Endothelial cell of umbilical vein (primary cell): ENCODE data around the gene PTGER2. TPM values are rescaled to one million over a fixed set of nuclear protein-coding genes. Genes with fewer than 3 reads are reported as not detected.

Experiments
- BruUV-seq: library from RNA; stranded (reverse); fragments of 400-500 nt; replicated peaks from 2 replicates; lab custom pipeline; 2021; lab: Mats Ljungman, UMichigan
- CTCF ChIA-PET: fragments of 300-600, 350-600 bp; sonication (Branson Sonifier 250); formaldehyde crosslinking; loops from one replicate; lab custom pipeline; 2021; ENCODE audit warnings: antibody characterized with exemption, inconsistent platforms; lab: Charles Lee
- POLR2A ChIA-PET: fragments of 300-600, 350-600 bp; sonication (Branson Sonifier 250); formaldehyde crosslinking; loops from one replicate; lab custom pipeline; 2021; ENCODE audit warnings: antibody characterized with exemption, inconsistent platforms; lab: Charles Lee
- DNase-seq: peaks from one replicate; pipeline ENCODE4 v3.0.0-alpha.2; 2011; ENCODE audit warnings: low read depth, low spot score
- FAIRE-seq: peaks from 2 replicates; lab custom pipeline; 2011; peaks lifted over from hg19 to GRCh38; lab: Jason Lieb, UNC
- H2AFZ ChIP-seq: 2 replicates; pipeline ENCODE4 v1.6.0; 2012; ENCODE audit warnings: low read depth, low read length, control low read depth, inconsistent platforms
- H3K27ac ChIP-seq: 2 replicates; pipeline ENCODE4 v1.5.1; 2011; ENCODE audit warnings: low read depth, mild to moderate bottlenecking, control low read depth, low read length, moderate library complexity; ENCODE audit not compliant: insufficient read depth
- H3K27me3 ChIP-seq, 2 experiments: 2 replicates each; pipeline versions ENCODE4 v1.6.0 to v1.6.1; 2011; ENCODE audit warnings: low read length in 2 of 2, mixed read lengths in 1 of 2; ENCODE audit not compliant: control insufficient read depth in 2 of 2, insufficient read depth in 2 of 2
- H3K36me3 ChIP-seq, 2 experiments: 2 replicates in 1 of 2; 3 replicates in 1 of 2; pipeline ENCODE4 v1.5.1; 2011; ENCODE audit warnings: low read length in 2 of 2, mild to moderate bottlenecking in 1 of 2, moderate library complexity in 1 of 2; ENCODE audit not compliant: control insufficient read depth in 2 of 2, insufficient read depth in 2 of 2; ENCODE audit errors: extremely low read depth in 1 of 2
- H3K4me1 ChIP-seq: 3 replicates; pipeline ENCODE4 v1.5.1; 2011; ENCODE audit warnings: mild to moderate bottlenecking, low read length; ENCODE audit not compliant: control insufficient read depth, insufficient read depth; ENCODE audit errors: extremely low read depth
- H3K4me2 ChIP-seq: 2 replicates; pipeline ENCODE4 v1.6.1; 2011; ENCODE audit warnings: low read length, control low read depth, mixed read lengths; ENCODE audit not compliant: insufficient read depth
- H3K4me3 ChIP-seq, 3 experiments: fragments of 200-600 bp in 1 of 3; sonication (generic), shearing (Covaris generic) in 1 of 3; replicated peaks in 1 of 3; 2 replicates each; pipeline ENCODE4 v1.5.1; 2011 to 2016; ENCODE audit warnings: control low read depth in 3 of 3, low read length in 3 of 3, mild to moderate bottlenecking in 2 of 3, inconsistent platforms in 1 of 3, low read depth in 1 of 3, moderate library complexity in 1 of 3; ENCODE audit not compliant: insufficient read depth in 1 of 3
- H3K79me2 ChIP-seq: 2 replicates; pipeline ENCODE4 v1.6.0; 2012; ENCODE audit warnings: low read length, inconsistent platforms; ENCODE audit not compliant: control insufficient read depth, insufficient read depth
- H3K9ac ChIP-seq: replicated peaks from 2 replicates; pipeline ENCODE3; 2011; ENCODE audit warnings: low read length, control low read depth; ENCODE audit not compliant: insufficient read depth; ENCODE audit errors: extremely low read depth
- H3K9me1 ChIP-seq: replicated peaks from 3 replicates; pipeline ENCODE4 v1.6.0; 2011; ENCODE audit warnings: mild to moderate bottlenecking, low read length; ENCODE audit not compliant: control insufficient read depth, insufficient read depth; ENCODE audit errors: extremely low read depth
- H3K9me3 ChIP-seq: replicated peaks from 2 replicates; pipeline ENCODE4 v1.5.1; 2012; ENCODE audit warnings: low read length, inconsistent platforms; ENCODE audit not compliant: control insufficient read depth, insufficient read depth
- H4K20me1 ChIP-seq: replicated peaks from 2 replicates; pipeline ENCODE3; 2011; ENCODE audit warnings: mild to moderate bottlenecking, low read length; ENCODE audit not compliant: control insufficient read depth, insufficient read depth; ENCODE audit errors: extremely low read depth
- CTCF ChIP-seq, 2 donors: IDR thresholded peaks; 1 replicate in 1 of 2; 2 replicates in 1 of 2; pipeline ENCODE4 v1.5.1; 2011; ENCODE audit warnings: low read length in 2 of 2, mild to moderate bottlenecking in 2 of 2, moderate library complexity in 2 of 2, control low read depth in 1 of 2, inconsistent platforms in 1 of 2, low read depth in 1 of 2; ENCODE audit not compliant: insufficient read depth in 1 of 2; ENCODE audit errors: extremely low read depth in 1 of 2
- EZH2 ChIP-seq: IDR thresholded peaks from 2 replicates; pipeline ENCODE4 v1.6.1; 2012; ENCODE audit warnings: borderline replicate concordance, low read depth, mild to moderate bottlenecking, moderate library complexity, low read length, inconsistent platforms; ENCODE audit not compliant: severe bottlenecking
- FOS ChIP-seq: IDR thresholded peaks from 2 replicates; pipeline ENCODE4 v1.6.1; 2011; ENCODE audit warnings: mild to moderate bottlenecking, low read length, moderate library complexity, borderline replicate concordance; ENCODE audit not compliant: insufficient read depth
- GATA2 ChIP-seq: IDR thresholded peaks from 2 replicates; pipeline ENCODE4 v1.7.0; 2011; ENCODE audit warnings: low read depth, mild to moderate bottlenecking, moderate library complexity, mixed read lengths, low read length; ENCODE audit not compliant: insufficient read length, insufficient read depth
- JUN ChIP-seq: IDR thresholded peaks from 2 replicates; pipeline ENCODE4 v1.6.1; 2011; ENCODE audit warnings: borderline replicate concordance, low read depth; ENCODE audit not compliant: insufficient read length, insufficient read depth
- MAX ChIP-seq: IDR thresholded peaks from 2 replicates; pipeline ENCODE4 v1.6.1; 2011; ENCODE audit not compliant: insufficient read depth, insufficient read length
- MYC ChIP-seq: IDR thresholded peaks from one replicate; pipeline ENCODE4 v1.6.1; 2011; ENCODE audit warnings: mild to moderate bottlenecking, low read depth, low read length
- POLR2A ChIP-seq: IDR thresholded peaks from 2 replicates; pipeline ENCODE4 v1.6.1; 2012; ENCODE audit warnings: low read depth, mild to moderate bottlenecking, control low read depth, low read length
- POLR2AphosphoS5 ChIP-seq: IDR thresholded peaks from 2 replicates; pipeline ENCODE4 v1.6.1; 2012; ENCODE audit warnings: low read depth, mild to moderate bottlenecking, control low read depth, low read length, moderate library complexity; ENCODE audit not compliant: insufficient read depth
- dilution Hi-C: fragments of 300-500 bp; cut with MboI; formaldehyde crosslinking; loops from one replicate; pipeline ENCODE4 v1.15.0; 2019; ENCODE audit warnings: low sequenced_read_pairs; ENCODE audit not compliant: extremely low pct_ligation_motif_present
- intact Hi-C: fragments of 100-400 bp; cut with micrococcal nuclease; formaldehyde crosslinking; loops from one replicate; pipeline ENCODE4 v1.10.0; 2022
- polyA plus RNA-seq, 4 experiments: library from polyadenylated mRNA; depleted of rRNA in 3 of 4; stranded (reverse) in 3 of 4; unstranded in 1 of 4; fragments of >200 nt; gene quantifications; 2 replicates each; pipeline versions ENCODE4 v1.2.1 to v1.2.3, GENCODE V29; 2011 to 2012; ENCODE audit warnings: missing spikeins in 1 of 4
- total RNA-seq: library from RNA; stranded (reverse); gene quantifications from 2 replicates; pipeline ENCODE4 v1.2.3, GENCODE V29; 2021

The PTGER2 gene
- total and polyA plus RNA-seq, 2 donors (not counting 3 experiments of a cell fraction or from before 2014, with no cell fraction given) = not detected

- Histone ChIP-seq H3K27me3 (peaks cover 3 to 5% of the 10 kb centered on the region in 2 experiments), H2AFZ (no peak overlapping the region), H3K9ac (no peak overlapping the region), H3K4me1 (no peaks in the 10 kb centered on the region), H3K9me1 (no peaks in the 10 kb centered on the region), H3K4me2 (no peak overlapping the region), H3K27ac (no peak overlapping the region), H3K4me3 (no peak overlapping the region), H3K9me3 (no peaks in the 10 kb centered on the region), H3K36me3 (no peaks in the 10 kb centered on the region), H4K20me1 (no peaks in the 10 kb centered on the region), H3K79me2 (no peaks in the 10 kb centered on the region)
- intact Hi-C loops (no loop called here), dilution Hi-C loops (no loop called here)
- POLR2A ChIA-PET = no interaction called here
- CTCF ChIA-PET = no interaction called here
- TF ChIP-seq POLR2AphosphoS5 (no peak), MYC (no peak), FOS (no peak), GATA2 (no peak), JUN (no peak), MAX (no peak), EZH2 (no peak), POLR2A (no peak), CTCF (IDR thresholded peaks at IDR 0.05; ENCODE audit: extremely low read depth in 1 of 2, insufficient read depth in 1 of 2, low read depth in 1 of 2, low read length in 2 of 2) (no peak)
- DNase-seq (no peak), FAIRE-seq (no peak)
- no TSS peak for BruUV-seq
Measured at GRCh38 chr14:52332269-52332668, 18.2 kb downstream of the PTGER2 start.
